Prostate gland (tissue), 2 donors: ENCODE data around the gene RXRA. TPM values are rescaled to one million over a fixed set of nuclear protein-coding genes. Genes with fewer than 3 reads are reported as not detected.

Source experiments
- DNase-seq: peaks from one replicate; pipeline ENCODE4 v3.0.0-alpha.2; 2019; ENCODE audit warnings: low spot score
- H3K27ac ChIP-seq, 2 donors: fragments of 200-600 bp; sonication (generic); 2 replicates each; pipeline ENCODE4 v1.5.1; 2017 to 2019
- H3K27me3 ChIP-seq: fragments of 200-600 bp; sonication (generic); replicated peaks from 2 replicates; pipeline ENCODE4 v1.5.1; 2019; ENCODE audit not compliant: insufficient read depth
- H3K36me3 ChIP-seq, 2 donors: fragments of 200-600 bp; sonication (generic); 1 replicate in 1 of 2; 2 replicates in 1 of 2; pipeline versions ENCODE4 v1.5.1 to v1.8.1; 2017 to 2019
- H3K4me1 ChIP-seq: fragments of 200-600 bp; sonication (generic); replicated peaks from 2 replicates; pipeline ENCODE4 v1.5.1; 2019
- H3K4me3 ChIP-seq, 2 donors: fragments of 200-600 bp; sonication (generic); 2 replicates each; pipeline ENCODE4 v1.5.1; 2017 to 2019
- H3K9me3 ChIP-seq: fragments of 200-600 bp; sonication (generic); 2 replicates; pipeline ENCODE4 v1.5.1; 2017
- POLR2A ChIP-seq: fragments of 450-650 bp; IDR thresholded peaks from one replicate; pipeline ENCODE4 v1.6.1; 2016; ENCODE audit warnings: antibody characterized with exemption, mild to moderate bottlenecking
- POLR2AphosphoS5 ChIP-seq: sonication (generic); formaldehyde crosslinking; IDR thresholded peaks from one replicate; pipeline ENCODE4 v1.6.1; 2017; ENCODE audit warnings: antibody characterized with exemption
- WGBS: methylation state at CpG from one replicate; pipeline ENCODE4 v1.1.5; 2018; 5-methylcytosine and 5-hydroxymethylcytosine counted together
- intact Hi-C: fragments of 100-400 bp; cut with DNase I; formaldehyde crosslinking; loops from one replicate; pipeline ENCODE4 v1.14.2; 2022
- total RNA-seq, 2 donors: library from RNA; depleted of rRNA; stranded (reverse); fragments of >200 nt; gene quantifications; one replicate each; pipeline ENCODE4 v1.1.0, GENCODE V29; 2016
- TF ChIP-seq, protein P1 (sequence below), 4 experiments: fragments of 200-600 bp in 2 of 4; fragments of 450-650 bp in 2 of 4; sonication (generic) in 2 of 4; IDR thresholded peaks; 1 replicate in 3 of 4; 2 replicates in 1 of 4; pipeline ENCODE4 v1.5.1; 2016 to 2019; ENCODE audit warnings: antibody characterized with exemption in 4 of 4, mild to moderate bottlenecking in 2 of 4, moderate library complexity in 2 of 4

RXRA gene
- total RNA-seq, 2 donors from 2014 or later, result 69.5 to 84.1 TPM

DNA sequence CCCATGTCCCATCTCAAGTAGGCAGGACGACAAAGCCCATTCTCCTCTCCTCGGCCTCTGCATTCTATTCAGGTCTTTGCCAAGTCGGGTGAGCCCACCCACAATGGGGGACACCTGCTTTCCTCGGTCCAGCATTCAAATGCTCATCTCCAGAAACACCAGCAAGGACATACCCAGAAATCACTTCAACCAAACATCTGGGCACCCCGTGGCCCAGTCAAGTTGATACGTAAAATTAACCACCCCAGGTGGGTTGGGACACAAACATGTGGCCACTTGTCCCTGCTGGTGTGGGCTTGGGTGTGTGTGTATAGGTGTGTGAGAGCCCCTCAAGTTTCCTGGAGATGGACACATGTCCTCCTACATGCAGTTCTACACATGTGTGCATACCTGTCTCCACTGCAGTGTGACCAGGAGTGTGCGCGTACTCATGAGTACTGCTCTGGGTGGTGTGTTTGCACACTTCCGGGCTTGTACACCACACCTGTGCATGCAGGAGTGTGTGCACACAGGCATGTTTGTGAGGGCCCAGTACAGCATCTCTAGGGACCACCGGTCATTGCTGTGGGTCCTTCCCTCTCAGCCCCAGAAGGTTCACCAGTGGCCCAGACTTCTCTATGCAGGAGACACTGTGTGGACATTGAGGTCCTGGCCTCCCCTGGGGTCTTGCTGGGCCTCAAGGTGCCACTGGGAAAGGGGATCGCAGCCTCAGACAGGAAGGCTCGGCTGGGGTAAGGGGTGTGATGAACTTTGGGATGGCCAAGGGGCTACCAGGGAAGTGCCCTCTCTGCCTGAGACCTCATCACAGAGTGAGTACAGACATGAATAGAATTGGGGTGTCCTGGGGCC lies 35.4 kb upstream of the RXRA start:
- Histone ChIP-seq H3K9me3 (no peaks in the 10 kb centered on the region), H3K27ac (no peak overlapping the region), H3K27me3 (no peaks in the 10 kb centered on the region), H3K4me3 (no peak overlapping the region), H3K36me3 (no peaks in the 10 kb centered on the region), H3K4me1 (no peaks in the 10 kb centered on the region)
- no peak for TF ChIP-seq POLR2A
- TF ChIP-seq, protein P1, sequence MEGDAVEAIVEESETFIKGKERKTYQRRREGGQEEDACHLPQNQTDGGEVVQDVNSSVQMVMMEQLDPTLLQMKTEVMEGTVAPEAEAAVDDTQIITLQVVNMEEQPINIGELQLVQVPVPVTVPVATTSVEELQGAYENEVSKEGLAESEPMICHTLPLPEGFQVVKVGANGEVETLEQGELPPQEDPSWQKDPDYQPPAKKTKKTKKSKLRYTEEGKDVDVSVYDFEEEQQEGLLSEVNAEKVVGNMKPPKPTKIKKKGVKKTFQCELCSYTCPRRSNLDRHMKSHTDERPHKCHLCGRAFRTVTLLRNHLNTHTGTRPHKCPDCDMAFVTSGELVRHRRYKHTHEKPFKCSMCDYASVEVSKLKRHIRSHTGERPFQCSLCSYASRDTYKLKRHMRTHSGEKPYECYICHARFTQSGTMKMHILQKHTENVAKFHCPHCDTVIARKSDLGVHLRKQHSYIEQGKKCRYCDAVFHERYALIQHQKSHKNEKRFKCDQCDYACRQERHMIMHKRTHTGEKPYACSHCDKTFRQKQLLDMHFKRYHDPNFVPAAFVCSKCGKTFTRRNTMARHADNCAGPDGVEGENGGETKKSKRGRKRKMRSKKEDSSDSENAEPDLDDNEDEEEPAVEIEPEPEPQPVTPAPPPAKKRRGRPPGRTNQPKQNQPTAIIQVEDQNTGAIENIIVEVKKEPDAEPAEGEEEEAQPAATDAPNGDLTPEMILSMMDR (IDR thresholded peaks at IDR 0.05), result no peak
- TF ChIP-seq POLR2AphosphoS5, result no peak
- WGBS, result 93% methylated on average over 10 of the region's 12 CpGs
- no peak for DNase-seq
- intact Hi-C loops, result no loop called here

DNA sequence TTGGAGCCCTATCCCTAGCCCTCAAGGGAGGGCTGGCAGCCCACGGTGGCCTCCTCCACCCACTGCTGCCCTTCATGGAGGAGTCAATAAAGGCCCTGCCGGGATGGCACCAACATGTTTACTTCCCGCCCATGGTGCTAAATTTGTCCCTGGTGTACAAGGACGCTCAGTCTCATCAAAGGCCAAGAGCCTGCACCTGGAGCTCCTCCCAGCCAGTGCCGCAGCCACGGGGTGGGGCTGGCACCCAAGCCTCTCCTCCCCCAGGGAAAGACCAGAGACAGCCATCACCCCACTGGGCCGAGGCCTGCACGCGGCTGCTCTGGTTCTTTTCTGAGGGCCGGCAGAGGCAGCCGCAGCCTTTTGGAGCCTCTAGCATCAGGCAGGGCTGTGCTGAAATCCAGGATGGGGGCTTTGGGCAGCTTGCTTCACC lies 34.8 kb upstream of the RXRA start:
- Histone ChIP-seq H3K4me1 (no peaks in the 10 kb centered on the region), H3K27me3 (no peaks in the 10 kb centered on the region), H3K36me3 (no peaks in the 10 kb centered on the region), H3K4me3 (no peak overlapping the region), H3K27ac (no peak overlapping the region), H3K9me3 (no peaks in the 10 kb centered on the region)
- TF ChIP-seq, protein P1 (IDR thresholded peaks at IDR 0.05), result no peak
- TF ChIP-seq POLR2AphosphoS5 (no peak), POLR2A (no peak)
- DNase-seq, result no peak
- intact Hi-C loops, result no loop called here
- 69% methylated on average over 11 of the region's 11 CpGs for WGBS

DNA sequence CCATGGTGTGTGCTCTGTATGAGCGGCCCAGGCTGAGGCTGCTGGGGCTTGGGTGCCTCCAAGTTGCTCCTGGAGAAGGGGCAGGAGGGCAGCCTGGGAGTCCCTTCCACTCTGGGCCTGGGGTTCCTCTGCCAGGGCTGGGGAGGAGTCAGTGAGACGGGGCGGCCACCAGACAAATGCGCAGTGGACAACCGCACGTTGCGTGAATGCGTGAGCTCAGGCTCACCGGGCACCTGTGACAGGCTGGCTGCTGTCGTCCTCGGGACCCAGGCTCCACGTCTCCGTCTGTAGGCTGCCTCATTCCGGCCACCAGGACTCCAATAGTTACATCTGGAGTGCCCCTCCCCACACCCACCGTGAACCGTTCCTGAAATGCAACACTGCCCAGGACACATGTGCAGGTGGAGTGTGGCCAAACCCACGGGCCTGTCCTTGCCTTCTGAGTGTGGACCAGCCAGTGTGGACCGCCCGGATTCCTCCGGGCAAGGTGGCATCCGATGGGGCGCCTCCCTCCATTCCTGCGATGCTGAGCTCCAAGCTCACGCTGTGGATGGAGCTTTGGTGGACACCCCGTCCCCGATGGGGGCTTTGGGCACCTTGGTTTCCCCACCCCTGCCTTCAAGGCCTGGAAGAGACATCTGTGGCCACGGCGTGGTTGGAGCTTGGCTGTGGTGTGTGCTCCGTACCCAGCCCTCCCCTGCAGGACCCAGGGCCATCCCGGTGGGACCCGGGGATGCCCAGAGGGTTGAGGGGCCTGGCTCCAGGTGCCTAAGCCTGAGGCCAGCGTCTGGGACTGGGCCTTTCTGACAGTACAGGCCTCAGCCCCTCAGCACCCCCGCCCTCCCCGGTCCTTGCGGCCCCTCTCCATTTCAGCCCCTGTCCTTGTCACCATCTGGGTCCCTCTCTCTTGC lies 34.0 kb upstream of the RXRA start:
- WGBS, result 95% methylated on average over 31 of the region's 35 CpGs
- Histone ChIP-seq H3K4me1 (no peaks in the 10 kb centered on the region), H3K27me3 (no peaks in the 10 kb centered on the region), H3K9me3 (no peaks in the 10 kb centered on the region), H3K36me3 (no peaks in the 10 kb centered on the region), H3K4me3 (no peak overlapping the region), H3K27ac (no peak overlapping the region)
- TF ChIP-seq POLR2AphosphoS5 (no peak), POLR2A (no peak)
- TF ChIP-seq, protein P1 (IDR thresholded peaks at IDR 0.05), result no peak
- intact Hi-C loops, result no loop called here
- DNase-seq, result no peak

DNA sequence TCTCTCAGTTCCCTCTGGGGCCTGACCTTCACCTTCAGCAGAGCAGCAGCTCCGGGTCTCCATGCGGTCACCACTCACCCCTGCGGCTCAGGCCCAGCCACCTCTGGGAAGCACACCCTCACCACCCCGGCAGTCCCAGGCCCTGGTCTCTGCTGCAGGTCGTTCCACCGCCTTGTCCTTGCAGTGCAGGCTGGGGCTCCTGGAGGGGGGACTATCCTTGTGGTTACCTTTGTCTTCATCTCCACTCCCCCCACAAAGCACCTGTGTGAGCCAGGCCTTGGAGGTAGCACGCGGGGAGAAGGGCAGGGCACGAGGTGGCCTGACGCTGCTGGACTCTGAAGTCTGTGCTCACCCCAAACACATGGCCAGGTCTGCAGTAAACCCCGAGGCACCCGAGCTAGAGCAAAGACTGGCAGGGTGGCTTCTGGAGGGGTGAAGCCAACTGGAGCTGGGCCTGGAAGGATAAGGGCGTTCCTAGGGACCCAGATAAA lies 33.2 kb upstream of the RXRA start:
- 71% methylated on average over 13 of the region's 13 CpGs for WGBS
- no peaks in the 10 kb centered on the region for H3K27me3 ChIP-seq
- no peak overlapping the region for H3K27ac ChIP-seq
- no peaks in the 10 kb centered on the region for H3K36me3 ChIP-seq
- TF ChIP-seq POLR2A (no peak), POLR2AphosphoS5 (no peak)
- TF ChIP-seq, protein P1 (IDR thresholded peaks at IDR 0.05), result no peak
- no peak for DNase-seq
- no peak overlapping the region for H3K4me3 ChIP-seq
- H3K9me3 ChIP-seq, result no peaks in the 10 kb centered on the region
- intact Hi-C loops, result no loop called here
- no peaks in the 10 kb centered on the region for H3K4me1 ChIP-seq
